Lower leg skin (tissue), 3 donors: ENCODE measurements around the gene TOMM40L.
"Not testable (repeated sequence)": the region's sequence is repeated elsewhere in the genome, so short reads cannot be mapped to it uniquely, and the experiment has no call there.

Experiments
- CTCF ChIP-seq, 3 donors: fragments of 450-650 bp; IDR thresholded peaks; one replicate each; pipeline ENCODE4 v1.5.1; 2016; ENCODE audit warnings: antibody characterized with exemption in 3 of 3, mild to moderate bottlenecking in 3 of 3, moderate library complexity in 2 of 3
- POLR2A ChIP-seq, 2 donors: fragments of 450-650 bp; IDR thresholded peaks; one replicate each; pipeline ENCODE4 v1.6.1; 2016 to 2017; ENCODE audit warnings: antibody characterized with exemption in 2 of 2, mild to moderate bottlenecking in 1 of 2, moderate library complexity in 1 of 2

GRCh38 chr1:161255955-161256520, 30.2 kb downstream of the TOMM40L start:
- TF ChIP-seq POLR2A, CTCF (IDR thresholded peaks at IDR 0.05): not testable (repeated sequence)
